Activated CD4-positive, alpha-beta T cell treated with anti-CD3 and anti-CD28 coated beads, Interleukin-2, amount 50 U/mL, for 4 hours (primary cell): ENCODE measurements around the gene MAP3K12.

Experiments used
- DNase-seq, 2 experiments: peaks; one replicate each; pipeline ENCODE4 v3.0.0-alpha.2; 2020

MAP3K12 gene

DNA sequence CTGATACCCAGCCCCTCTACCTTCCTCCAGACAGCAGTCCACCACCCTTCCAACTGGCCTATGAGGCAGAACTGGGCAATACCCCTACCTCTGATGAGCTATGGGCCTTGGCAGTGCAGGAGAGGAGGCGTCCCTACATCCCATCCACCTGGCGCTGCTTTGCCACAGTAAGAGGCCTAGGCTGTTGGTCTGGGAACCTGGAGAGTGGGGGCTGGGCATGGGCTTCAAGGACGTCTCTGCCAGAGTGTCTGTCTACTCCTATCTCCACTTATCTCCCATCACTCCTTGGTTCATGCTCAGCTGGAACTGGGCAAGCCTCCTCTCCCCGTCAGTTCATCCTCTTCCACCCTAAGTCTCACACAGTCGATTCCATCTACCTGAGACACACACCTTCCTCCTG, 69.1 kb downstream of the MAP3K12 start:
- DNase-seq = no peak
